ENCODE data around the gene VMAC. TPM values are rescaled to one million over a fixed set of nuclear protein-coding genes. Genes with fewer than 3 reads are reported as not detected.
A peak's percentile ranks its signal among the peaks of the same experiment; 100 is the strongest.
"Not testable (repeated sequence)": the region's sequence is repeated elsewhere in the genome, so short reads cannot be mapped to it uniquely, and the experiment has no call there.

Gene VMAC
- total RNA-seq, 1 donor from 2014 or later = 3.7 TPM

DNA sequence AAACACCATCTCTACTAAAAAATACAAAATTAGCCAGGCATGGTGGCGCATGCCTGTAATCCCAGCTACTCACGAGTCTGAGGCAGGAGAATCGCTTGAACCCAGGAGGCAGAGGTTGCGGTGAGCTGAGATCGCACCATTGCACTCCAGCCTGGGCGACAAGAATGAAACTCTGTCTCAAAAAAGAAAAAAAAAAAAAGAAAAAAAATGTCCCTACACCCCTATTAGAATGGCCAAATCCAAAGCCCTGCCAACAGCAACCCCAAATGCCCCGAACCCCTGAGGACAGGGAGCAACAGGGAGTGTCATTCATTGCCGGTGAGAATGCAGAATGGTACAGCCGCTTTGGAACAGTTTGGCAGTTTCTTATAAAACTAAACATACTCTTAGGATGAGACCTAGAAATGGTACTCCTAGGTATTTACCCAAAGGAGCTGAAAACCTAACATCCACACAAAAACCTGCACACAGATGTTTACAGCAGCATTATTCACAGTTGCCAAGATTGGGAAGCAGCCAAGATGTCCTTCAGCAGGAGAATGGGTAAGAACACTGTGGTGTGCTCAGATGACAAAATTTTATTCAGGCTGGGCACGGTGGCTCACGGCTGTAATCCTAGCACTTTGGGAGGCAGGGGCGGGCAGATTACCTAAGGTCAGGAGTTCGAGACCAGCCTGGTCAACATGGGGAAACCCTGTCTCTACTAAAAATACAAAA lies 21.4 kb upstream of the VMAC start:
- DNase-seq (ENCODE audit: low spot score in 2 of 2); FAIRE-seq: not testable (repeated sequence)

DNA sequence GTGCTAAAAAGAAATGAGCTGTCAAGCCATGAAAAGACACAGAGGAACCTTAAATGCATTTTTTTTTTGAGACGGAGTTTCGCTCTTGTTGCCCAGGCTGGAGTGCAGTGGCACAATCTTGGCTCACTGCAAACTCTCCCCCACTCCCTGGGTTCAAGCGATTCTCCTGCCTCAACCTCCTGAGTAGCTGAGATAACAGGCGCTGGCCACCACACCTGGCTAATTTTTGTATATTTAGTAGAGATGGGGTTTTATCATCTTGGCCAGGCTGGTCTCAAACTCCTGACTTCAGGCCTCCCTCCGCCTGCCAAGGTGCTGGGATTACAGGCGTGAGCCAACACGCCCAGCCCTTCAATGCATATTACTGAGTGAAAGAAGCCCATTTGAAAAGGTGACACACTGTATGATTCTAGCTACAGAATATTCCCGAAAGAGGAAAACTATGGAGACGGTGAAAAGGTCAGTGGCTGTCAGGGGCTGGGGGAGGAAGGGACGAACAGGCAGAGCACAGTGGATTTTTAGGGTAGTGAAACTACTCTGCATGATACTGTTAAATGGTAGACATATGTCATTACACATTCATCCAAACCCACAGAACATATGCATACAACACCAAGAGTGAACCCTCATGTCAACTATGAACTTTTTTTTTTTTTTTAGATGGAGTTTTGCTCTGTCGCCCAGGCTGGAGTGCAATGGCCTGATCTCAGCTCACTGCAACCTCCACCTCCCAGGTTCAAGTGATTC lies 20.4 kb upstream of the VMAC start:
- not testable (repeated sequence) for FAIRE-seq; DNase-seq (ENCODE audit: low spot score in 2 of 2)

DNA sequence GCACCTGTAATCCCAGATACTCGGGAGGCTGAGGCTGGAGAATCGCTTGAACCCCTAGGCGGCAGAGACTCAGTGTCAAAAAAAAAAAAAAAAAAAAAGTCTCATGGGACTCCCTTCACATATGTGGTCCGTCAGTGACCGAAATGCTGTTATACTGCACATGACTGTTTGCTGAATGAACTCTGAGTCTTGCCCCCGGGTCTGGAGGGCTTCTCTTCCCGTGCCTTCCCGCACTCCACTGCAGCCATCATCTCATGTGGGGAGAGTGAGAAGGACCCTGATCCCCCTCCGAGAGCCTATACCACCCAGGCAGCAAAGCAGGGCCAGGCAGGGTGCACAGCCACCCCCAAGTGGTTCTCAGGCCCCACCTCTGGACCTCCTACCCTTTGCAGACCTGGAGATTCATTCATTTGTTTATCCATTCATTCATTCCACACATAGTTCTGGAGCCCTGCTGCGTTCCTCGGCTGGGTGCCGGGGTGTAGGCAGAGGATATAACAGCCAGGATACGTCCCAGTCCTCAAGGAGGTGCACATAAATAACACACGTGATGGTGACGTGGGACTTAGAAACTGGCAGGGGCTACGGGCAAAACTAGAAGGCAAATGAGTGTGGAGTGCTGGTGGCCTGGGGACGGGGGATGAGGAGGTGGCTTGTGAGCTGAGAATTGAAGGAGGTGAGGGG lies 15.2 kb upstream of the VMAC start:
- DNase-seq (ENCODE audit: low spot score in 2 of 2) (no peak), FAIRE-seq (no peak)

DNA sequence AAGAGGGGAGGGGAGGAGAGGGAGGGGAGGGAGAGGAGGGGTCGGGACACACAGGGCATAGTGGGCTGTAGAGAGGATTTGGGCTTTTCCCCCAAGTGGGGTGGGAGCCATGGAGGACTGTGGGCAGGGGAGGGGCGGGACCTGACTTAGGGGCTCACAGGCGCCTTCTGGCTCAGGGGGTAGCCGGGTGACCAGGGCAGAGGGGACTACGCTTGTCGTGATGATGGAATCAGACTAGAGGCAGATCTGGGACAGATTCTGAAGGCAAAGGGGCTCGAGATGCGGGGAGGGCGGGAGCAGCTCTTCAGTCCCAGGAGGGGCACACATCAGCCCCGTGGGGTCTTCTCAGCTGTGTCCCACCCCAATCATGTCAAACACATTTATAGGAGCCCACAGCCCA lies 14.6 kb upstream of the VMAC start:
- DNase-seq (ENCODE audit: low spot score in 2 of 2) = no peak
- FAIRE-seq = no peak

DNA sequence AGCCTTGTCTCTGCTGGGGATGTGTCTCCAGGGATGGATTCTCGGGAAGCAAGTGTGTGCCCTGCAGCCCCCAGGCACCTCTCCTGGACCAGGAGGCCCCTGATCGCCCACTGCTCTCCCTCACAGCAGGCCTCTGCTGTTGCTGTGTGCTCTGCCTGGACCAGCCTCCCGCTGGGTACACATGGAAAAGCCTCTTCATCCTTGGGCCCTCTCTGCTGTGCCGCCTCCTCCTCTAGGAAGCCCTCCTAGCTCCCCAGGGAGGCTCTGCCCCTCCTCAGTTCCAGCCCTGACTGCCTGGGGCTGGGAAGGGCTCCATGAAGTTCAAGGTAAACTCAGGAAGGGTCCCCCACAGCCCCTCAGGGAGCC lies 13.1 kb upstream of the VMAC start:
- FAIRE-seq = no peak
- DNase-seq (ENCODE audit: low spot score in 2 of 2) = no peak

DNA sequence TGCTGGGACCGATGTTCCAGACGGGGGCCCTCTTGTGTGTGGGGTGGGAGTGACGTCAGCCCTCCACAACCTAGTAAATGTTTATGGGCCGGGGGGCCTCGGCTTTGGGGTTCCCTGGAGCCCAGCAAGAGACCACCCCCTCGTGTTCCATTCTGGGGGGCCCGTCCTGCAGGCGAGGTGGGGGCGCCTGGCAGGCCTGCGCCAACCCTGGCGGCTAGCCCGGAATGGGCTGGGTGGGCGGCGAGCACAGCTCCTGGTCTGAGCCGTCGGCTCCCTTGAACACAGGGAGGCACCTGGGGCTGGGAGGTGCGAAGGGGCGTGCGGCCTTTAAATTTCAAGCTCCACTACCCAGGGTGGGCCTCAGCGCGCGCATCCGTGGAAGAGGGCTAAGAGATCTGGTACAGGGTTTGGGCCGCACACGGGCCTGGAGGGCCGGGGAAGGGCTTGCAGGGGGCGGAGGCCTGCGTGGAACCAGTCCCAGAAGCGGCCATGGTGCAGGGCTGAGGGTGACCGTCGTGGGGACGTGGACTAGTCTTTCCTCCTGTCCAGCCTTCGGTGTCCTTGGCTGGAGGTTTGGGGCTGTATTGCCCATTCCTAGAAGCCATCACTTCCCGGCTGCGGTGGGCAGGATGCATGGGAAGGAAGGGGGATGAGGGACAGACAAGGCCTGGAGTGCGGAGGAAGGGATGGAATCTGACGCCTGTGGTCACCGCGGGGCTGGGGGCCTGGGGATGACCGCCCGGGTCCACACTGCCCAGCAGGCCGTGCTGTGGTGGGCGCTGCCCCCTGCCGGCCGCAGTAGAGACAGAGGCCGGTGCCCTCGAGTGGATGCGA lies 12.5 kb upstream of the VMAC start:
- DNase-seq (ENCODE audit: low spot score in 2 of 2) = peak; percentile 60 to 64
- FAIRE-seq = no peak

DNA sequence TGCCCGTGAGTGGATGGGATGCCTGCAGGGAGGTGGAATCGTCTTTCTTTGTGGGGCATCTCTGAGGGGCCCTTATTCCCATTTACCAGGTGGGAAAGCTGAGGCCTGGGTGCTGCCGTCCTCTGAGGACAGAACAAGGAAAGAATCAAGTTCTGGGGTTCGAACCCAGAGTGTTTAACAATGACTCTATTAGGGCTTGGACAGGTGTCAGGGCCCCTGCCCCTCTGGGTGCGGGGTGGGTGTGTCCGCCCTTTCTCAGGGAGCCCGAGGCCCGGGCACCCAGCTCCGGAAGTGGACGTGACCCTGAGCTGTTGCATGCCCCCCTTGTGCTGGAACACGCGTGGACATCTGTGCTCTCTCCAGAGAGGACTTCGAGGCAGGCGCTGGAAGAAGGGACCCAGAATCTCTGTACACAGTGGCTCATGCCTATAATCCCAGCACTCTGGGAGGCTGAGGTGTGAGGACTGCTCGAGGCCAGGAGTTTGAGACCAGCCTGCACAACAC lies 11.8 kb upstream of the VMAC start:
- DNase-seq (ENCODE audit: low spot score in 2 of 2) = no peak
- no peak for FAIRE-seq

DNA sequence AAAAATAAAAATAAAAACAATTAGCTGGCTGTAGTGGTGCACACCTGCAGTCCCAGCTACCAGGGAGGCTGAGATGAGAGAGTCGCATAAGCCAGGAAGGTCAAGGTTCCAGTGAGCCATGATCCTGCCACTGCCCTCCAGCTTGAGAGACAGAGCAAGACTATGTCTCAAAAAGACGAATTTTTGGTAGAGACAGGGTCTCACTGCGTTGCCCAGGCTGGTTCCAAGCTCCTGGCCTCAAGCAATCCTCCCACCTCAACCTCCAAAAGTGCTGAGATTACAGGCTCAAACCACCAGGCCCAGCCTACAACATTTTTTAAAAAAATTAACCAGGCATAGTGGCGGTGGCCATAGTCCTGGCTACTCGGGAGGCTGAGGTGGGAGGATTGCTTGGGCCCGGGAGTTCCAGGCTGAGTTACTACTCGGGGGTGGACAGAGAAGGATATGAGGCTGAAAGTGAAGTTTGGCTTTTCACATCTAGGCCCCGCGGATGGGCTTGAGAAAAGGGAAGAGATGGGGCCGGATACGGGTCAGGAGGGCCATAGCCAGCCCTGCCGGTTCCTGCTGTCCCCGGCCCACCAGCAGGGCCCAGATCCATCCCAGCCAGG lies 11.3 kb upstream of the VMAC start:
- FAIRE-seq (no peak), DNase-seq (ENCODE audit: low spot score in 2 of 2) (no peak)

DNA sequence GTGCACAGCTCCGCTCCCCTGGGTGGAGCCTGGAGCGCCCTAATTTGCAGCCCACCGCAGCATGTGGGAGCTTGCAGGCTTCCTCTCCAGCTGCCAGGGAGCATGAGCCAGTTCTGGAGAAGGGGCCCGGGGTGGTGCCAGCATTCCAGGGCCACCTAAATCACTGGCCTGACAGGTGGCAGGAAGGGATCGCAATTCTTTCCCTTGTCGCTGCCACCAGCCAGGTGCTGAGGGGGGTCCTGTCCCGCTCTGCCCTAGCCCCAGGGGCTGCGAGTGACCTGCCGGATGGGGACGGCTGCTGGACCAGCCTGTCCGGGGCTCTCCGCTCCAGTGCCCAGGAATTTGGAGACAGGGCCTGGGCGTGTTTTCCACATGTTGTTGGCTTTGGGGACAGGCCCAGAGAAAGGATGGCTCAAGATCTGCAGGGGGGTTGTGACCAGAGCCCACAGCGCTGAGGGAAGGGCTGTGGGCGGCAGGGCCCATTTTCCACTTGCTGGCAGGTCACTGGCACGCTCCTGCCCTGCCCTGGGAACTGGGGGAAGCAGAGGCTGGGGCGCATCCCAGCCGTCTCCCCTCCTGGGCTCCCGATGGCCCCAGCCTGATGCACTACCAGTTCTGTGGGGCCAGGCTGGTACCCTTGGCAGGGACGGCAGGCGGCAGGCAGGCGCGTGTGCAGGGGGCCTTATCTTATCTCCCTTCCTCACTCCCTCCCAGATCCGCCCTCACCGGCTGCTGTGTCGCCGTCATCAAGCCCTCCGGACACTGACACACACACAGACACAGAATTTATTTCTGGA lies 10.6 kb upstream of the VMAC start:
- FAIRE-seq = no peak
- DNase-seq (ENCODE audit: low spot score in 2 of 2) = no peak

DNA sequence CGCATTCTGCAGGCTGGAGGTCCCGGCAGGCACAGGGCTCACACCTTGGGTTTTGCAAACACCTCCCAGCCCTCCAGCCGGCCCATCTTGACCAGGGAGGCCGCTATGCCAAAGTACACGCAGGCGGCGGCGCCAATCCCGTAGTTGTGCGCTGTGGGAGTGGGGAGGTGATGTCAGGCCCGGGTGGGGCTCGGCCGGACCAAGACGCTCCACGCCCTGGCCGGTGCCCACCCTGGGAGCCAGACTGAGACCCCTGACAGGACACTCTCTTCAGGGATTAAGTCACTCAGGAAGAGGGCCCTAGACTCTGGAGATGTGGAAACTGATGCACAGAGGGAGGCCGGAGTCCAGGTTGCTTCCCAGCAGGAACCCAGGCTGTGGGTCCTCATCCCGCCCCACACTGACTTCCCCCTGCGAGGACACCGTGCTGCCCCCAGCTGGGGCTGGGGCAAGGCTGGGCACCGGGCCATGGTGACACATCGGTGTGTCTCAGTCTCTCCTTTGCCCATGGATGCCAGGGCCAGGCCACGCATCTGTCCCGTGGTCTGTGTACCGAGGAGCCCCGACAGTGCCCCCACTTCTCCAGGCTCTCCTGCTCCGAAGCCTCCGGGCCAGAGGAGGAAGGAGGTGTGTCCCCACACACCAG lies 9.8 kb upstream of the VMAC start:
- DNase-seq (ENCODE audit: low spot score in 2 of 2) (no peak), FAIRE-seq (no peak)

DNA sequence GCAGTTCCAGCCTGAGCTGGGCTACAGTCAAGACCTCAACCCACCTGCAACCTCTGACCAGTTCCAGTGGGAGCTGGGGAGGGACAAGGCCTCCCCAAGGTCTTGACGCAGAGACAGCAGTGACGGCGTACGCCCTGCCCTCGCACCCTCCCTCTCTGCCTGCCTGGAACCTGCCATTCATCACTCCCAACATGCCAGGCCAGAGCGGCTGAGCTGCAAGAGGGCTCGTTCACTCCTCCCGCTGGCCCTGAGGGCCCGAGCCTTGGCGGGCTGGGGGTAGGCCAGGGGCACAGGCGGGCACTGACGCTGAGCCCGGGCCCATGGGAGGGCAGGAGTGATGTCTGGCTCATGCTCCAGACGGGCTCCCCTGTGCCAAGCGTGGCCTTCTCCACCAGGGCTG lies 9.3 kb upstream of the VMAC start:
- no peak for FAIRE-seq
- DNase-seq (ENCODE audit: low spot score in 2 of 2) = no peak

DNA sequence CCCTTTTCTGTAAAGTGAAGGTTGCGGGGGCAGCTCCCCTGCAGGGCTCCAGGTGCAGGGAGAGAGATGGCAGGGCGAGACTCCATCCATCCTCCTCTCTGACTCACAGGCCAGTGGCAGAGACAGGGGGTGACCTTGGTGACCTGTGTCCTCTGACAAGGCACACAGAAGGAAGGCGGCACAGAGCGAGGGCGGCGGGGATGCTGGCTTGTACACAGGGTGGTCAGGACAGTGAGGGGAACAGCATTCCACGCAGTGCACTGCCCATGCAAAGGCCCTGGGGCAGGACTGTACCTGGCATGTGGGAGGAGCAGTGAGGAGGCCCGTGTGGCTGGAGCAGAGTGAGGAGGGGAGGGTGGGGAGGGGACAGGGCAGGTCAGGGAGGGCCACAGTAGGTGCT lies 8.8 kb upstream of the VMAC start:
- no peak for DNase-seq (ENCODE audit: low spot score in 2 of 2)
- FAIRE-seq = no peak

DNA sequence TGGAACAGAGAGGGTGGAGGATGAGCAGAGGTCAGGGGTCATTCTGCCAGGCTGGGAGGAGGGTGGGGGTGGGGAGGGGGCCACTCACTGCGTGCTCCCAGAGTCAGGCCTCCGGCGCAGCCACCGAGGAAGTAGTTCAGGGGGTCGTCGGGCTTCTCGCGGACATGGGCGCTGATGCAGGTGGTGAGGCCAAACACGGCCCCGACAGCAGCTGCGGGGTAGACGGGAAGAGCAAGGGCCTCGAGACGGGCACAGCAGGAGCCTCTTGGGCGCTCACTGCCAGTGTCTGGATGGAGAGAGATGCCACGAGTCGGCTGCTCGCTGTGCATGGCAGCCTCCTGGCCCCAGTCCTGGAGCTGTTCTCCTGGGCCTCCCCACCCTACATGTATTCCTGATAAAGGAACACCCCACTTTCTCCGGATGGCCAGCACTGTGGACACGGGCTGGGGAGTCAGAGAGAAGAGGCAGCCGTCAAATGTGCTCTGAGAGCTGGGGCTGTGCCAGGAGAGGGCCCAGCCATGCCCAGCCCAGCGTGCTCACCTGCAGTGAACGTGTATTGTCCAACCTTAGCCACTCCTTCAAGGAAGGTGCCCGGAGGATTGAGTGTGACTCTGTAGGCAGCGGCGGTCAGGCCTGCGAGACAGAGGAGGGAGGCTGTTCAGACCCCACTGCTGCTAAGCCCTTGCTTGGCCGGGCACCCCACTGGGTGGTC lies 8.2 kb upstream of the VMAC start:
- DNase-seq (ENCODE audit: low spot score in 2 of 2) (no peak), FAIRE-seq (no peak)

DNA sequence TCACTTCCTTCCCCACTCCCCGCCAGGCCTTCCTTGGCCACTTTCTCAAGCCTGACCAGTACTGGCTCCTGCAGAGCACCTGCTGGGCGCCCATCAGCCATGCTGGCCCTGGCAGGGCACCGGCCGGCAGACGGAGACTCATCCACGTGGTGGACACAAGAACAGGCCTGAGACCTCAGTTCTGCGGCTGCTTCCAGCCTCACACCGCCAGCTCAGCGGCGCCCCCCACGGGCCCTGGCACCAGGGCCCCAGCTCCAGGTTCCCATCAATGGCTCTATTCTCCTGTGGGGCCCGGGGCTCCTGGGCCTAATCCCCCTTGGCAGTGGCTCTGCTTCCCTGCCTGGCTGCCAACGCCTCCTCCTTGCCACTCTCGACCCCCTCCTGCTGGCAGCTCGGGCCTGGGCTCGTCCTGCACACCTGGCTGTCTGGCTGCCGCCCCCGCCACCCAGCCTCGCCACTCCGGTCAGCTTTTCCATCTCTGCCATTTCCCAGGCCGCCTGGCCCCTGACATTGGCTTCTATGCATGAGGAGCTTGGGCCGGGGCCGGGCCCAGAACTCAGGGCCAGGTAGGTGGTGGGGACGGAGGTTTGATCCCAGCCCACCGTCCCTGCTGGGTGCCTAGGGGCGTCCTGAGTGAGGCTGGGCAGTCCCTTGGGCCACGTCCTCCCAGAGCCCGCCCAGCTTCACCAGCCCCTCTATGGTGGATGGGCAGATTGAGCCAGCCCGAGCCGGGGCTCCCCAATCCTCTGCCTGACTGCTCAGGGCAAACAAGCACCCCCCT lies 7.3 kb upstream of the VMAC start:
- no peak for FAIRE-seq
- no peak for DNase-seq (ENCODE audit: low spot score in 2 of 2)

DNA sequence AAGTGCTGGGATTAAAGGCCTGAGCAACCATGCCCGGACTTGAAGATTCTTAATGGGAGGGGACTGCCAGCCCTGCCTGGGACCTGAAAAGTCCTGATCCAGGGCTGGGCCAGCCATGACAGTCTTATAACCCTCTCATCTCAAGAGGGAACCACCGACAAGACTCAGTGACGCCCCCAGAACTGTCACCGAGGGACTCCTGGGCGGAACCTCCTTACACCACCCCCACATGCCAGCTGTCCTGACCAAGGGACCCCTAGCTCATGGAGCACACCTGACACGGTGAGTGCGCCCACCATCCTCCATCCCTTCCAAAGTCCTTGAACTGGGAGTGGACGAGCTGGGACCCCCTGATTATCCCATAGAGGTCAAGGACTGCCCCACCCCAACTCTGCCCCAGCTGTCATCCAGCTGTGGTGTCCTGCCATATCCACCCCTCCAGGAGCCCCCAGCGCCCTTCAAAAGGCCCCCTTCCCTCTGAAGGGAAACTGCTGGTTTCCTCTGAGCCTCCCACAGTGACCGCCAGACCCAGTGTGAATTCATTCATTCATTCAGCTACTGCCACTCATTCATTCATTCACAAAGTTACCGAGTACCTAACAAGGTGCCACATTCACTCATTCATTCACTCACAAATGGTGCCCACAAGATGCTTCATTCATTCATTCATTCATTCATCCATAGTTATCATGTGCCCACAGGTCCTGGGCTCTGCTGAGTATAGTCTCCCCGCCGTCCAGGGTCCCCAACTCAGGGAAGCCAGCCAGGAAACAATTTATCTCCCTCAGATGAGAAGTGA lies 4.7 kb upstream of the VMAC start:
- FAIRE-seq (no peak), DNase-seq (ENCODE audit: low spot score in 2 of 2) (no peak)

DNA sequence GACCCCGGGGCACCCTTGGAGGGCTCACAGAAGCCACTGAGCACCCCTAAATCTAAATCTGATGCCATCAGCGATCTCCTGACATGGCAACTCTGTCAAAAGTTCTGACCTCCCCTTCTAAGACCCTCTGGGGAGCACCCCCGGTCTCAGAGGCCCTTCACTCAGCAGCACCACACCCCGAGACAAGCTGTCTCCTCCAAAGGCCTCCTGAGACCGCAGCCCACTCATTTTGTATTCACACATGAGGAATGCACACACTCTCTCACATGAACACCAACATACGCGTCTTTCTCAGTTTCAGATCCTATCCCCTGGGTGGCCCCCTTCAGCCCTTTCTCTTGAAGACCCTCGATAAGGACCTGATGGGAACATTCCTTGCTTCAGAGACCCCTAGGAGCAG lies 3.7 kb upstream of the VMAC start:
- FAIRE-seq (no peak), DNase-seq (ENCODE audit: low spot score in 2 of 2) (no peak)
